GM15510 (cell line): ENCODE measurements around the gene CTPS2.

Experiments
- POLR2A ChIP-seq: IDR thresholded peaks from 3 replicates; pipeline ENCODE4 v1.6.1; 2011; ENCODE audit warnings: borderline replicate concordance; ENCODE audit not compliant: insufficient read length; ENCODE audit errors: extremely low read depth

The CTPS2 gene

GRCh38 chrX:16646366-16647138, 65.9 kb downstream of the CTPS2 start:
- TF ChIP-seq POLR2A = no peak

- TF ChIP-seq POLR2A = no peak
Measured at GRCh38 chrX:16643176-16643575, 69.3 kb downstream of the CTPS2 start.

GRCh38 chrX:16640823-16641222, 71.6 kb downstream of the CTPS2 start:
- TF ChIP-seq POLR2A = no peak

- no peak for TF ChIP-seq POLR2A
Measured at GRCh38 chrX:16639966-16640365, 72.5 kb downstream of the CTPS2 start.

GRCh38 chrX:16638533-16638932, 73.9 kb downstream of the CTPS2 start:
- no peak for TF ChIP-seq POLR2A

- no peak for TF ChIP-seq POLR2A
Measured at GRCh38 chrX:16635596-16635995, 76.9 kb downstream of the CTPS2 start.

- no peak for TF ChIP-seq POLR2A
Measured at GRCh38 chrX:16635040-16635439, 77.4 kb downstream of the CTPS2 start.

GRCh38 chrX:16633754-16634153, 78.7 kb downstream of the CTPS2 start:
- no peak for TF ChIP-seq POLR2A

- no peak for TF ChIP-seq POLR2A
Measured at GRCh38 chrX:16629909-16630308, 82.6 kb downstream of the CTPS2 start.

GRCh38 chrX:16628946-16629595, 83.4 kb downstream of the CTPS2 start:
- TF ChIP-seq POLR2A = no peak

GRCh38 chrX:16619024-16619423, 93.4 kb downstream of the CTPS2 start:
- TF ChIP-seq POLR2A = no peak

GRCh38 chrX:16618422-16618821, 94.0 kb downstream of the CTPS2 start:
- no peak for TF ChIP-seq POLR2A

GRCh38 chrX:16617382-16617781, 95.1 kb downstream of the CTPS2 start:
- TF ChIP-seq POLR2A = no peak

GRCh38 chrX:16612257-16612897, 100.1 kb downstream of the CTPS2 start:
- no peak for TF ChIP-seq POLR2A

- no peak for TF ChIP-seq POLR2A
Measured at GRCh38 chrX:16610121-16610621, 102.3 kb downstream of the CTPS2 start.

- no peak for TF ChIP-seq POLR2A
Measured at GRCh38 chrX:16606142-16606720, 106.2 kb downstream of the CTPS2 start.

- no peak for TF ChIP-seq POLR2A
Measured at GRCh38 chrX:16604337-16604736, 108.1 kb downstream of the CTPS2 start.
